ENCODE data around the gene ZBTB39.
A peak's percentile ranks its signal among the peaks of the same experiment; 100 is the strongest.
"Not testable (repeated sequence)": the region's sequence is repeated elsewhere in the genome, so short reads cannot be mapped to it uniquely, and the experiment has no call there.

ZBTB39 gene

DNA sequence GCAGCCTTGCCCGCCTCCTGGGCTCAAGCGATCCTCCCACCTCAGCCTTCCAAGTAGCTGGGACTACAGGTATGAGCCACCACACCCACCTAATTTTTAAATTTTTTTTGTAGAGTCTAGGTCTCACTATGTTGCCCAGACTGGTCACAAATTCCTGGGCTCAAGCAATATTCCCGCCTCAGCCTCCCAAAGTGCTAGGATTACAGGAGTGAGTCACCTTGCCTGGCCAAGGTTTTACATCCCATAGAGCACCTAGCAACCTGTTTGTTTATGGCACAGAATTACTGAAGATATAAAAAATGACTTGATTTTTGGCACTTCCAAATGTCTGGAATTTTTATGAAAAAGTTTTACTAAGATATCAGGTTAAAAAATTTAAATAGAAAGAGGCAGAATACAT, 27.1 kb upstream of the ZBTB39 start:
- no peak for DNase-seq (ENCODE audit: low read depth)
- H3K4me3 ChIP-seq (ENCODE audit: low read depth, low read length): no peak overlapping the region

DNA sequence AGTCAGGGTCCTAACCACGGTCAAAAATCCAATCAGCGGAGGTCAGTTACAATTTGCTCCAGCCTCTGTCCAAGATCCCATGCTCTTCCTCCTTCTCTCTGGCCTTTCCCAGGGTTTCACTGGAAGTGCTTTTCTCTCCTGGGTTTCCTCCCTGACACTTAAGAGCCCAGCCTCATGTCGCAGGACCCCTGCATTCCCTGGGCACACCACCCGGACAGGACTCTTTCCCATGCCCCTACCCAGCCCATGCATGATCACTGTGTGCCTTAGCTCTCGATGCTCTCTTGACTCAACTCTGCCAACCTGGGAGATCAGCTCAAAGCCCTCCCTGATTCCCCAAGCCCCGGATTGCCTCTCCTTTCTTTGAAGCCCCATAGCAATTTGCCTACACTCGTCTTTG, 25.4 kb upstream of the ZBTB39 start:
- no peak overlapping the region for H3K4me3 ChIP-seq (ENCODE audit: low read depth, low read length)
- no peak for DNase-seq (ENCODE audit: low read depth)

DNA sequence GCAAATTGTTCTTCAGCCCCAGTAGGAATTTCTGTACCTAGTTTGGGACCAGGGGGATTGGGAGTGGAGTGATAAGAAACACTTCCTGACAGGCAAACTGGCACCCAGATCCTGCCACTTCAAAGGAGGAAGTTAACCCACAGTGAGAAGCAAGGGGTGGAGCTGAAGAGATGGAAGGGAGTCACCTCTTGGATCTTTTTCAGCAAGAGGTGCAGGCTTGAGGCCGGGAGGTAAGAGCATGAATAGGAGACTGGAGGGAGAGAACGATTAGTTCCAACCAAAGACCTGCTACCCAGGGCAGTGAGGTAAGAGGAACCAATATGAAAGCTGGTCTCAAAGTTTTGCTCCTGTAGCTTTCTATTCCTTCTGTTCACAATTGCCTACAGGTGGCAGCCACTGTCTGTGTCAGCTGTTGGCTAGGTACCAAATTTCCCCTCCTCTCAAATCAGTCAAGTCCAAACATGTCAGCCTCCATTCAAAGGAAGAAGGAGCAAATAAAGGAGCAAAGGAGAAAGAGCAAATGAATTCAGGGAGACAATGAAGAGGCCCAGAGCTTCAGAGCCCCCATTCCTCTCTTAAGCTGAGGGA, 24.9 kb upstream of the ZBTB39 start:
- DNase-seq (ENCODE audit: low read depth): no peak
- H3K4me3 ChIP-seq (ENCODE audit: low read depth, low read length): no peak overlapping the region

DNA sequence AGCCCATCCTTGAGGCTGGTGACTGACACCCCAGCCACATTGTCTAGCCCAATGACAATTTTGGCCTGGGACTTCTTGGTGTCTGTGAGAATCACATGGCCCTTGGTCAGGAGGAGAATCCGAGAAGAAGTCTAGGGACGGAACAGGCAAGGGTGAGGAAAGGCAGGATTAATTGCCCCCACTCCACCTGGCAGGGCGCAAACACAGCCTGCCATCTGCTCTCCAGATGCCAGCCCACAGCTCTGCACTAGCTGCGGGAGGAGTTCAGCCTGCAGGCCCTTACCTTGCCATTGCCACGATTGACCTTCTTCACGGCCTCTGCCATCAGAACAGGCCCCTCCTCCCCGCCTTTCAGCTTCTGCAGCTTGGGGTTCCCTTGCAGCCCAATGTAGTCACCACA, 23.1 kb upstream of the ZBTB39 start:
- DNase-seq (ENCODE audit: low read depth): no peak

DNA sequence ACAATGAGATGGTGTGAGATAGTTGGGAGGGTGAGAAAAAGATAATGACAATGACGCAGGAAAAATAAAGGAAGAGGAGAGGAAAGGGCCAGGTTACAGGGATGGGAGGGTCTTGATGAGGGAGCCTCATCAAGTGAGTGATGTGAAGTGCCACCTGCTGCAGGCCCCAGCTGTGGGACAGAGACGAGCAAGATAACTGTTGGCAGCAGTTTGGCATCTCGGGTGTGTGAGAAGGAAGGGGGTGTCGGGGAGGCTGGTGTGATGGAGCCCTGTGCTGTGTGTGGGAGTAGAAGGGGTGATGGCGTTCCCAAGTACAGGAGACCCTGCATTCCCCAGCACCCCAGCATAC, 21.4 kb upstream of the ZBTB39 start:
- DNase-seq (ENCODE audit: low read depth): no peak
- no peak overlapping the region for H3K4me3 ChIP-seq (ENCODE audit: low read depth, low read length)

More for the DNA sequence above, 23.1 kb upstream of the ZBTB39 start:
- no peak overlapping the region for H3K4me3 ChIP-seq (ENCODE audit: low read depth, low read length)

DNA sequence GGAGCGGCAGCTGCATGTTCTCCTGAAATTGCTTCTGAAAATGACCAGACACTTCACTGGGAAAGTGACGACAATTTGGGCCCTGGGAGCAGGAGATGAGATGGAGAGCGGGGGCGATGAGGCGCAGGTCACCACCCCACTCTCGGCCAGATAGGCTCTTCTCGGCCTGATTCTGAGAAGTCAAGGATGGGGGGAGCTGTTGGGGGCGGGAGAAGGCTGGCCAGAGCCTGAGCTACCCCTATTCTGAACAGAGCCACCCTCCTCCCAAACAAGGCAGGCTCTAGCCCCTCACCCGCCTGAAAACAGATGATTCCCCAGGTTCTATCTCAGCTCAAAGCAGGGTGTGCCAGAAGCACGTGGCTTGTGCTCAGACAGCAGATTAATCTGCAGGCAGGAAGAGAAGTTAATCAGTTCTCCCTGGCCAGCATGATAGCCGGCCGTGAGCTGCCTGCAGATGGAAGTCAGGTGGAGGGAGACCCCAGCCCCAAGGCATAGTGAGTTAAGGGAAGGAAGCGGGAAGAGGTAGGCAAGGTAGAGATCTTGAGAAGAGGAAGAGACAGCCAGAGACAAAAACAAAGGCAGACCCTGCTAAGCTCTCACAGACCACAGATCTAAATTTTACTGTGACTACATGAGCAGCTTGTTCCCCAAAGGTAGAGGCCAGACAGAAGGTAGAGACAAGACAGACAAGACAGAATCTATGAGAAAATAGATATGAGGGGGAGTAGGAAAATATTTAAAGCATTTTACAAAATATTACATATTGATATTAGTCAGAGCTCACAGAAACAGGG, 20.9 kb upstream of the ZBTB39 start:
- no peak overlapping the region for H3K4me3 ChIP-seq (ENCODE audit: low read depth, low read length)
- DNase-seq (ENCODE audit: low read depth): no peak

DNA sequence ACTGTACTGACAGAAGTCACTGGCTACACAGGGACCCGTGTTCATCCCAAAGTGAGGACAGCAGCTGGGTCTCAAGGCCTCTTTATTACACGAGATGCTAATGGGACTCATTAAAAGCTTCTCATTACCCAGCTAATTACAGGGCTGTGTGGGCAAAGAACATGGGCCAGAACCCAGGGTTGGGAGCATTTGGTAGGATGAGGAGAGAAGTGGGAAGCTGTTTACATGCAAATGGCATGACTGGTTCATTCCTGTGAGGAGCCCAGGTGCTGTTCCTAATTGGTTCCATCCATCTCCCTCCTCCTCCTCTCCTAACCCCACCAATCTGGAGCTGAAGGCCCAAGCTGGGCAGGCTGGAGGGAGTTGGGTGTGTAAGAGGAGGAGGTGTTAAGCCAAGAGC, 18.9 kb upstream of the ZBTB39 start:
- H3K4me3 ChIP-seq (ENCODE audit: low read depth, low read length): no peak overlapping the region
- DNase-seq (ENCODE audit: low read depth): no peak

DNA sequence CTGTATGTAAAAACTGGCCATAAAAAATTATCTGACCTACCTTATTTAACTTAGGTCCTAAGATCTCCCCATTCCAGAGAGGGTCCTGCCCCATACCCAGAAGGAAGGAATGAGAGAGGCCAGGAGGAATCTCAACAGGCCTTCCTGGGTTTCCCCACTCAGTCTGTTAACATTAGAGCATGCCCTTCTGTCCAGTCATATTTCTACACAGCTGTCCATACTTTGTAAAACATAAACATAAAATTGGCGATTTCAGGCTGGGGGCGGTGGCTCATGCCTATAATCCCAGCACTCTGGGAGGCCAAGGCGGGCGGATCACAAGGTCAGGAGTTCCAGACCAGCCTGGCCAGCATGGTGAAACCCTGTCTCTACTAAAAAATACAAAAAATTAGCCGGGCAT, 16.0 kb upstream of the ZBTB39 start:
- H3K4me3 ChIP-seq (ENCODE audit: low read depth, low read length); DNase-seq (ENCODE audit: low read depth): not testable (repeated sequence)

DNA sequence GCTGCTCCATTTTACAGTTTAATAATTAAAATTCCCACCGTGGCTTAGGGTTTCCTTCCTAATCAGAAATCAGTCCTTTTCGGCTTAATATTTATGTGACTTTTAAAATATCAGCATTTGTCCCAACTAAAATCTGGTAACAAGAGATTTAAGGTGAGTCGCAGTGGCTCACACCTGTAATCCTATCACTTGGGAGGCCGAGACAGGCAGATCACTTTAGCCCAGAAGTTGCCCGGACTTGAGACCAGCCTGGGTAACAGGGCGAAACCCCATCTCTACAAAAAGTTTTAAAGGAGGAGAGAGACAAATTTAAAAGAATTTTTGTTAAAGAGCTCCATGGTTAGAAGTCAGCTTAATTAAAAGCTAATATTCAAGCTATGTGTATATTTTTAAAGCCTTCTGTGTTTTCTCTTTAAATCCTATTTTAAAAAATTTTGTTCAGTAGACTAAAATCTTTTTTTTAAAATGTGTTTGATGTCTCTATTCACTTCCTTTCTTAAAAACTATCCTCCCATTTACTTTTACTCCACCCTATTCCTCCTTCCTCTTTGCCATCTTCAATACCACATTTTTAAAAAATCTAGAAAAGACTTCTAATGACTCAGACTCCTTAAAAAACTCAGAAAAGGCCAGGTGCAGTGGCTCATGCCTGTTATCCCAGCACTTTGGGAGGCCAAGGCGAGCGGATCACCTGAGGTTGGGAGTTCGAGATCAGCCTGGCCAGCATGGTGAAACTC, 13.8 kb upstream of the ZBTB39 start:
- no peak for DNase-seq (ENCODE audit: low read depth)
- no peak overlapping the region for H3K4me3 ChIP-seq (ENCODE audit: low read depth, low read length)

DNA sequence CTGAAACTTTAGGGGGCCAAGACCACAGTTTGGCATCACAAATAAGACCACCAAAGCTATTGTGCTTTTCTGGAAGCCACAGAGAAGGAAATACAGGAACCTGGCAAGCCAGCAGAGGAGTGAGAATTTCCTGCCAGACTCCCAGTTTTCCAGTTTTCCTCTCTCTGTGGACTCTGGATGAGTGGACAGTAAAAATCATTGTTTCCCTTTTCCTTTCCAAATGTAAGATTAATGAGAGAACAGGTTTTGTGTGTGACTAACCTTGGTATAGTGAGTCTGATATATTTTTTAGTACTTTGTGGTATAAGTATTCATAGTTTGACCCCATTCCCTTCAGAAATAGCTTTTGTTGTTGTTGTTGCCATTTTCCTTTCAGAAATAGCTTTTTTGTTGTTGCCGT, 12.6 kb upstream of the ZBTB39 start:
- no peak overlapping the region for H3K4me3 ChIP-seq (ENCODE audit: low read depth, low read length)
- DNase-seq (ENCODE audit: low read depth): no peak

DNA sequence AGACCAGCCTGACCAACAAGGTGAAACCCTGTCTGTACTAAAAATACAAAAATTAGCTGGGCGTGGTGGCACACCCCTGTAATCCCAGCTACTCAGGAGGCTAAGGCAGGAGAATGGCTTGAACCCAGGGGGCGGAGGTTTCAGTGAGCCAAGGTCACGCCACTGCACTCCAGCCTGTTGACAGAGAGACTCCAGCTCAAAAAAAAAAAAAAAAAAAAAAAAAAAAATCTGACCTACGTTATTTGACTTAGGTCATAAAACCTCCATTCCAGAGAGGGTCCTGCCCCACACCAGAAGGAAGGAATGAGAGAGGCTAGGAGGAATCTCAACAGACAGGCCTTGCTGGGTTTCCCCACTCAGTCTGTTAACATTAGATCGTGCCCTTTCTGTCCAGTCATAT, 12.0 kb upstream of the ZBTB39 start:
- not testable (repeated sequence) for H3K4me3 ChIP-seq (ENCODE audit: low read depth, low read length); DNase-seq (ENCODE audit: low read depth)

DNA sequence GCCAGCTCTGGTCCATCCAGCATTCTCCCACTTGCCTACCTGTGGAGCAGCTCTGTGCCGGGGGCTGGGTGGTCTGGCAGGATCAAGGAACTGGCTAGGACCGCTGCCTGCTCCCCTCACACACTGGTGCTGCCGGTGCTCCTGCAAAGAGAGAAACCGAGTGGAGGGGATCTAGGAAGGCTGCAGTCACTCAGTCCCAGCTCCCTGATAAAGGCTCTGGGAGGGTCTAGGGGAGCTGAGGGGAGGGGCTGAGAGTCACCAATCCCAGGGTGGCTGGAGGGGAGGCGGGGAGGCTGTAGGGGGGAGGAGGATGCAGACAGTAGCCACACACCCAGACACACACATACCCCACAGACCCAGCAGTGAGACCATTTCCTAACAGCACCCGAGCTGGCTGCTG, 10.0 kb upstream of the ZBTB39 start, which contains the start of gene TAC3:
TSS of gene TAC3 (minus strand) at position 182 of the 400 bp plus-strand sequence. CDS start 732 bp downstream, outside the sequence.
- no peak for DNase-seq (ENCODE audit: low read depth)
- H3K4me3 ChIP-seq (ENCODE audit: low read depth, low read length): no peak within 1 kb of the TSS

DNA sequence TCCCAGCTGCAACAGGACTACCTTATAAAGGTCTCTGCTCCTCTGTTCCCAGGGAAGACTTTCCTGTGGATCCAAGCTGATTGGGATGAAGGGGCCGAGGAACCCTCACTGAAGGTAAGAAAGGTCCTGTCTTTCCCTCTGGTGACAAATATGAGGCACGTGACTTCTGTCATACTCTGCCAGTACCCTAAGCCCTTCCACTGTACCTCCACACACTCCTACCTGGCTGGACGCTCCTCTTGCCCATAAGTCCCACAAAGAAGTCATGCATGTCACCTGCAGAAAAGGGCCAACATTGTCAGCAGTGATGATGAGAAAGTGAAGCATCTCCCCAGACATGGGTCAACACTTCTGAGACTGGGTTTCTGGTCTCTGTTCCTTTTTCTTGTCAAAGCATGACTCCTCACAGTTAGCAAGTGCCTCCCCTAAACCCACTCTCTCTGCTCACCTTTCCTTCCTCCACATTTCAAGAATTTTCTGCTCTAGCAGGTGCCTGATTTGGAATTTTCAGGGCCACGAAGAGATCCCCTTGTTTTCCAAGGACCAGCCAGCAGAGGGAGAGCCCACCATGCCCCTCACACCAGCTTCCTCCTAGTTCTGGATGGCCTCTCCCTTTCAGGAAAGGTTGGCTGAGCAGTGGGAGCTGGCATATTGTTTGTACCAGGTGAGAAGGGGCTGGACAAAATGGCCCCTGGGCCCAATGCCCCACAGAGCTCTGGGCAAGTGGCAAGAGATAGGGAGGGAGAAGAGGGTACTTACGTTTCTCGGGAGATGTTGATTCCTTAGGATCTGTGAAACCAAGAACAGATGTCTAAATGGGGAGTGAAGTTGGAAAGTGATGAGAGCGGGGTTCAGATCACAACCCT, 6.5 kb upstream of the ZBTB39 start:
- no peak for DNase-seq (ENCODE audit: low read depth)
- H3K4me3 ChIP-seq (ENCODE audit: low read depth, low read length): no peak overlapping the region

DNA sequence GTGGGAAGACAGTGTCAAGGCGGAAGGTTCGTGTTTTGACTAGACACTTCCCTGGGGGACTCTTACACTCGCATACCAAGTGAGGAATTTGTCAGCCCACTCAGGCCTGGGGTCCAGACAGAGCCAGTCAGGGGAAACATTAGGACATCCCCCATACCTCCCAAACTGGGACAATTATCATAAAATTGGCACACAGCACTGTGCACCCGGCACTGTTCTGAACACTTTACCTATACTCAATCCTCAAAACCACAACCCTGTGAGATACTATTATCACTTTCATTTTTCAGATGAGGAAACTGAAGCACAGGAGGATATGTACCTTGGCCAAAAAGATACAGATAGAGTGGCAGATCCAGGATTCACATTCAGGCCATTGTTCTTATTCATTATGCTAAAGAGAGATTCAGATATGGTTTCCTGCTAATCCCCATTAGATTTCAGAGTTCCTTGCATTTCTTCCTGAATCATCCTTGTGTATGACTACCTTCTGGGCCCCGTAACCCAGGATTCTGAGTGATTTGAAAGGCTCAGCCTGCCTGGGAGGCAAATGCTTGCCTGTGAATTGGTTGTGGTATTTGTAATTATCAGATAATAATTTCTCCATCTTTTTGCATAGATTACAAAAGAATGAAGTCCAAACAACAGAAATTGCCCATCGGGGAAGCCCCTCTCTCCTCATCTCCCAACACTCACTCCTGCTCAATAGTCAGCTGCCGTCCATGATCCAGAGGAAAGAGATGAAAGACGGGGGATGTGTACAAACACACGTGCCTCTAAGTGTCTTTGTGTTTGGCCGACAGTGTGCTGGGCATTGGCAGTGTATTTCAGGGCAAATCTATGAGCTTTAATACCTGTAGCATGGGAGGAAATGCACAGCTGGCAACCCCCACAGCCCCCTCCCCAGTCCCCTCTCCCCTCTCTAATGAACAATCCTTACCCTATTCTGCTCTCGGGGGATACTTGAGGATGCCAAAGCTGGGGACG, 5.4 kb upstream of the ZBTB39 start:
- H3K4me3 ChIP-seq (ENCODE audit: low read depth, low read length): no peak overlapping the region
- no peak for DNase-seq (ENCODE audit: low read depth)

DNA sequence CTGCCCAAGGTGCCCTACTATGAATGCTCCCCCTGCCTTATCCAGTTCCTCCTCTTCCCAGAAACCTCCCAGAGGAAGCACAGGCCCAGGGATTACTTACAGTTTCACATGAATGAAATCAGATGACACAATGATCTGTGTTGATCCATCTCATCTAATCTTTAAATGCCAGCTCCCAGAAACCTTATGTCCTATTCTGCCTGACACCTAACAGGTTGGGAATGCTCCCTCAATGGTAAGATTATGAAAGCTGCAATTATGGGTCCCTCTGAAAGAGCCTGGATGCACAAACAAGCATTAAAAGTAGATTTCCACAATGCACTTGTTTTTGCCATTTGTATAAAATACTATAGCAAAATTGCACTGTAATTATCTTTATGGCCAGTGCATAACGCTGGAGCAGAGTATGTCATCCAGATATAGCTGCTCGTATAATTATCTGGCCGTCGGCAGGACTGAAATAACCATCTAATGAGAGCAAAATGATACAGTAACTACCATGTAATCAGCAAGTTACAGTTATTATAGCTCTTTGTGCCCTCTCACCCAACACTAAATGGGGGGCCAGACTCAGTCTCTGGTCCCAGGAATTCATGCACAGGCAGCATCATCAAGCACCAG, 4.4 kb upstream of the ZBTB39 start:
- no peak overlapping the region for H3K4me3 ChIP-seq (ENCODE audit: low read depth, low read length)
- no peak for DNase-seq (ENCODE audit: low read depth)

DNA sequence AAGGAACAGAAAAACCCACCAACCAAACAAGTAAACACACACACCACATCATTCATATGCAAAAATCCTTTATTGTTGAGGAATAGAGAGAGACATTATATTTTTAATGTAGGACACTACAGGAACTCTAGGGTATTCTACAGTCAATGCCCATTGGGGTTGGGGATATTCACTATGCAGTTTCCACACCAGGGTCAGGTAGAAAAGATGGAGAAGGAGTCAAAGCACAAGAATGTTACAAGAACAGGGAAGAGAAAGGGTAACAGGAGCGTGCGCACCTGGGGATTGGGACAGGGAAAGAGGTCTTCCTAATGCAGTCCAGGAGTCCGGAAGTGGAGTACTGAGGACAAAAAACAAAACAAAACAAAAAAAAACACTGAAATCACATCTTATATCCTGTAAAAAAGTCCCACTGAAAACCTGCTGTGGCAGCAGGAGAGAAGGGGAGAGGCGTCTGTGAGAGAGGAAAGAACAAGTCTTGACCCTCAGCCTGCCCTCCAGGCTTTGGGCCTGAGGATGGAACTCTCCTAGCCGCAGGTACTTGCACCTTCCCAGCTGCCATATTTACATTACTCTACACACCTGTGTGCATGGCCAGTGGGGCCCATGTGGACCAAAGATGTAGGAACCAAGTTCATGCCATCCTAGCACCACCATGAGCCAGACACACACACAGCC, 3.7 kb upstream of the ZBTB39 start:
- no peak overlapping the region for H3K4me3 ChIP-seq (ENCODE audit: low read depth, low read length)
- DNase-seq (ENCODE audit: low read depth): no peak

DNA sequence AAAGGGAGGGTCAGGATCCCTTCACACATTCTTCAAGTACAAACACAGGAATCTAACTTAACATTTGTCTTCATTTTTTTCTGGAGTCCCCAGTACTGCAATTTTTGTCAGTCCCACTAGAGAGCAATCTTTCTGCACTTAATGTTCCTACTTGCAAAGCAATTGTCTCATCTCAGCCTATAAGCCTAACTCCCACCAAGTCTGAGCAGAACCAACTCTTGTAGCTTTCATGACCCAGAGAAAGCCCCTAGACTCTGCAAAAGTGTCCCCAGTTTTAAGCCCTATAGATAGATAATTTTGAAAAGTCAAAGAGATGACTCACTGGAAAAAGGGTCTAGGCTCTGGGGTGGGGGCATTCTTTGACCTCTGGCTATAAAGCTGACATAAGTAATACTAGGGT, 1.8 kb upstream of the ZBTB39 start:
- no peak overlapping the region for H3K4me3 ChIP-seq (ENCODE audit: low read depth, low read length)
- peak; percentile 39 for DNase-seq (ENCODE audit: low read depth)

Measured in skeletal muscle cell (primary cell).